Panc1 (cell line): ENCODE data around the gene TOM1. TPM values are rescaled to one million over a fixed set of nuclear protein-coding genes. Genes with fewer than 3 reads are reported as not detected.

ENCODE experiments used
- ATAC-seq: fragments of 200-7000 bp; cut with Tn5 transposase; 2 replicates; pipeline ENCODE4 v1.9.1; 2020; ENCODE audit warnings: mild to moderate bottlenecking, moderate library complexity
- BruUV-seq: library from RNA; stranded (reverse); fragments of 400-500 nt; replicated peaks from 2 replicates; lab custom pipeline; 2021; lab: Mats Ljungman, UMichigan
- CTCF ChIA-PET: fragments of 300-600 bp; sonication (Branson Sonifier 250); formaldehyde crosslinking; loops from one replicate; lab custom pipeline; 2022; ENCODE audit warnings: antibody characterized with exemption; lab: Charles Lee
- POLR2A ChIA-PET: fragments of 300-600 bp; sonication (Branson Sonifier 250); formaldehyde crosslinking; loops from one replicate; lab custom pipeline; 2022; ENCODE audit warnings: antibody characterized with exemption; lab: Charles Lee
- DNase-seq: peaks from one replicate; pipeline ENCODE4 v3.0.0-alpha.2; 2010; ENCODE audit warnings: low read depth, low spot score
- H3K27ac ChIP-seq: 2 replicates; pipeline ENCODE4 v1.5.1; 2011; ENCODE audit warnings: mild to moderate bottlenecking, low read length, inconsistent platforms
- H3K27me3 ChIP-seq: fragments of 200-500 bp; sonication (Bioruptor generic); 2 replicates; pipeline ENCODE4 v1.6.0; 2014; ENCODE audit warnings: low read length, inconsistent platforms; ENCODE audit not compliant: control insufficient read depth, insufficient read depth
- H3K36me3 ChIP-seq: fragments of 200-500 bp; sonication (Bioruptor generic); 2 replicates; pipeline ENCODE4 v1.5.1; 2014; ENCODE audit warnings: inconsistent platforms, mild to moderate bottlenecking, low read length, moderate library complexity; ENCODE audit not compliant: control insufficient read depth, insufficient read depth
- H3K4me1 ChIP-seq: 2 replicates; pipeline ENCODE4 v1.5.1; 2011; ENCODE audit warnings: inconsistent platforms, mild to moderate bottlenecking, low read length, moderate library complexity; ENCODE audit not compliant: control insufficient read depth, insufficient read depth
- H3K4me3 ChIP-seq, 2 experiments: 2 replicates each; pipeline ENCODE4 v1.5.1; 2011 to 2012; ENCODE audit warnings: low read depth in 2 of 2, low read length in 2 of 2, mild to moderate bottlenecking in 2 of 2, inconsistent platforms in 1 of 2, moderate library complexity in 1 of 2
- H3K9me3 ChIP-seq: fragments of 200-500 bp; sonication (Bioruptor generic); 2 replicates; pipeline ENCODE4 v1.5.1; 2014; ENCODE audit warnings: low read depth, mild to moderate bottlenecking, inconsistent platforms, low read length, moderate library complexity; ENCODE audit not compliant: control insufficient read depth, insufficient read depth
- CTCF ChIP-seq: fragments of 450-650 bp; IDR thresholded peaks from 2 replicates; pipeline ENCODE4 v1.5.1; 2017; ENCODE audit warnings: mild to moderate bottlenecking
- POLR2AphosphoS5 ChIP-seq: IDR thresholded peaks from 2 replicates; pipeline ENCODE4 v1.6.1; 2012; ENCODE audit warnings: mild to moderate bottlenecking, low read depth, low read length, moderate library complexity
- REST ChIP-seq, 2 experiments: IDR thresholded peaks; 2 replicates each; pipeline ENCODE4 v1.6.1; 2011 to 2012; ENCODE audit warnings: low read depth in 2 of 2, control low read depth in 1 of 2, low read length in 1 of 2, mild to moderate bottlenecking in 1 of 2, moderate library complexity in 1 of 2; ENCODE audit not compliant: insufficient read depth in 1 of 2
- SIN3A ChIP-seq: IDR thresholded peaks from 2 replicates; pipeline ENCODE4 v1.6.1; 2012; ENCODE audit warnings: low read depth, mild to moderate bottlenecking, low read length, moderate library complexity, borderline replicate concordance; ENCODE audit not compliant: insufficient read depth
- TCF7L2 ChIP-seq: IDR thresholded peaks from 2 replicates; pipeline ENCODE4 v1.6.1; 2011; ENCODE audit warnings: mild to moderate bottlenecking, low read depth, low read length, inconsistent platforms
- in situ Hi-C: cut with HindIII; loops from 2 replicates; pipeline ENCODE4 v1.10.0; 2016; ENCODE audit warnings: low sequenced_read_pairs, low pct_unique_long_range_greater_than_20kb
- intact Hi-C: fragments of 100-400 bp; cut with micrococcal nuclease; formaldehyde crosslinking; loops from one replicate; pipeline ENCODE4 v1.10.0; 2022; ENCODE audit not compliant: unreplicated experiment
- total RNA-seq: library from RNA; stranded (reverse); gene quantifications from one replicate; pipeline ENCODE4 v1.2.1, GENCODE V29; 2021; ENCODE audit not compliant: unreplicated experiment

TOM1 gene
- total RNA-seq, 1 experiment from 2014 or later: 32.7 TPM

GRCh38 chr22:35288116-35288515, 11.6 kb upstream of the TOM1 start:
- no TSS peak for BruUV-seq
- no peak for DNase-seq
- in situ Hi-C loops (no loop called here), intact Hi-C loops (no loop called here)
- no peak for ATAC-seq
- ChIA-PET POLR2A (no interaction called here), CTCF (no interaction called here)
- H3K4me1 ChIP-seq: no peaks in the 10 kb centered on the region
- H3K27ac ChIP-seq: no peak overlapping the region
- no peaks in the 10 kb centered on the region for H3K9me3 ChIP-seq
- TF ChIP-seq CTCF (no peak), POLR2AphosphoS5 (no peak), SIN3A (no peak), REST (IDR thresholded peaks at IDR 0.05; ENCODE audit: insufficient read depth in 1 of 2, low read depth in 2 of 2, low read length in 1 of 2) (no peak), TCF7L2 (no peak)
- no peak overlapping the region for H3K4me3 ChIP-seq
- H3K27me3 ChIP-seq: no peaks in the 10 kb centered on the region
- peaks cover 16% of the 10 kb centered on the region for H3K36me3 ChIP-seq

GRCh38 chr22:35292786-35293185, 6.9 kb upstream of the TOM1 start:
- CTCF ChIA-PET: no interaction called here
- no TSS peak for BruUV-seq

More at GRCh38 chr22:35292786-35293185, 6.9 kb upstream of the TOM1 start:
- Histone ChIP-seq H3K27me3 (no peaks in the 10 kb centered on the region), H3K4me1 (no peaks in the 10 kb centered on the region), H3K36me3 (peaks cover 9% of the 10 kb centered on the region), H3K27ac (no peak overlapping the region), H3K4me3 (no peak overlapping the region), H3K9me3 (no peaks in the 10 kb centered on the region)
- in situ Hi-C loops (no loop called here), intact Hi-C loops (no loop called here)
- DNase-seq: no peak
- TF ChIP-seq TCF7L2 (no peak), CTCF (no peak), POLR2AphosphoS5 (no peak), REST (IDR thresholded peaks at IDR 0.05; ENCODE audit: insufficient read depth in 1 of 2, low read depth in 2 of 2, low read length in 1 of 2) (no peak), SIN3A (no peak)
- no peak for ATAC-seq
- POLR2A ChIA-PET: no interaction called here
